ENCODE results near the gene RASAL2. TPM values are rescaled to one million over a fixed set of nuclear protein-coding genes. Genes with fewer than 3 reads are reported as not detected.

The RASAL2 gene
- total and polyA plus RNA-seq, 9 of the 15 experiments (the other 6 are each of a cell fraction or from before 2014, with no cell fraction given) = 0.13 to 1.0 (median 0.62) TPM

DNA sequence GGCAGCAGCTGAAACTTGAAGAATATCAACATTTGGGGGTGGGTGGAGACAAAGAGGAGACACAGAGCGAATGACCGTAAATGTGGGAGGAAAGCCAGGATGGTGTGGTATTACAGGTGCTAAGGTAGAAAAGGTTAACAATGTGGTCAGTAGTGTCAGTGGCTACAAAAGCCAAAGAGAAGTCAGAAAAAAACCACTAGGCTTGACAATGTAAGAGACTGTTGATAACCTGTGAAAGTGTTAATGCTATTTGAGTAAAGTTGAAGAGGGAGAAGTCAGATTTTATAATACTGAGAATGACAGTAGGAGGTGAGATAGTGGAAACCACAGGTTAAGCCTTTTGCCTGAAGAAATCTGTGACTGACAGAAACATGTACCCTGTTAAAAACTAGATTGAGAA is 282.1 kb downstream of the RASAL2 start (continued):
- TF ChIP-seq L3MBTL2 (IDR thresholded peaks at IDR 0.05) (no peak), FOXJ3 (CRISPR knock-in tag; IDR thresholded peaks at IDR 0.05) (no peak), ZFPM2 (CRISPR knock-in tag; IDR thresholded peaks at IDR 0.05) (no peak), ARNT (IDR thresholded peaks at IDR 0.05) (no peak), CEBPB (tag; IDR thresholded peaks at IDR 0.05) (no peak)
- TF ChIP-seq, protein P1, sequence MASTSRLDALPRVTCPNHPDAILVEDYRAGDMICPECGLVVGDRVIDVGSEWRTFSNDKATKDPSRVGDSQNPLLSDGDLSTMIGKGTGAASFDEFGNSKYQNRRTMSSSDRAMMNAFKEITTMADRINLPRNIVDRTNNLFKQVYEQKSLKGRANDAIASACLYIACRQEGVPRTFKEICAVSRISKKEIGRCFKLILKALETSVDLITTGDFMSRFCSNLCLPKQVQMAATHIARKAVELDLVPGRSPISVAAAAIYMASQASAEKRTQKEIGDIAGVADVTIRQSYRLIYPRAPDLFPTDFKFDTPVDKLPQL (IDR thresholded peaks at IDR 0.05; ENCODE audit: extremely low read depth, insufficient read length) = no peak

DNA sequence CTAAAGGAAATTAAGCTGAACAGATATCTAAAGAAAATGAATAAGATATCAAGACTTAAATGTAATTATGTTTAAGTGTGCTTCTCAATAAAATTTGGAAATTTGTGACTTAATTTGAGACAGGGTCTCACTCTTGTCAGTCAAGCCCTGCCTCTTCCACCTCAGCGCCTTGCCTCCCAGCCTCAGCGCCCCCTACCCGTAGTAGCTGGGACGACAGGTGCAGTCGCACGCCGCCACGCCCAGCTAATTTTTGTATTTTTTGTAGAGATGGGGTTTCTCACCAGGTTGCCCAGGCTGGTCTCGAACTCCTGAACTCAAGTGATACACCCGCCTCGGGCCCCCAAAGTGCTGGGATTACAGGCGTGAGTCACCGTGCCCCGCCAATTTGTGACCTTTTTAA is 285.9 kb downstream of the RASAL2 start:
- FAIRE-seq = no peak
- intact Hi-C loops (cut with micrococcal nuclease) (no loop called here), in situ Hi-C loops (cut with MboI) (no loop called here)
- peak; percentile 95 for ATAC-seq
- Histone ChIP-seq H3K4me3 (no peak overlapping the region), H3K9me1 (ENCODE audit: control insufficient read depth, insufficient read depth, low read length) (no peaks in the 10 kb centered on the region), H3K4me2 (ENCODE audit: insufficient read depth, low read length) (no peak overlapping the region), H3K36me3 (ENCODE audit: control insufficient read depth, insufficient read depth, low read length) (no peaks in the 10 kb centered on the region), H2AFZ (ENCODE audit: low read depth, low read length) (no peak overlapping the region), H3K9me3 (replicated peaks; ENCODE audit: control insufficient read depth, insufficient read depth, low read depth, low read length) (no peaks in the 10 kb centered on the region), H3K9ac (ENCODE audit: insufficient read depth in 1 of 2, low read depth in 2 of 2, low read length in 2 of 2) (no peak overlapping the region), H3K27ac (ENCODE audit: extremely low read depth, low read depth, low read length) (no peak overlapping the region), H3K79me2 (ENCODE audit: control insufficient read depth, insufficient read depth, low read length) (no peaks in the 10 kb centered on the region), H4K20me1 (replicated peaks; ENCODE audit: control insufficient read depth, insufficient read depth, low read length) (no peaks in the 10 kb centered on the region), H3K27me3 (ENCODE audit: control insufficient read depth in 2 of 2, insufficient read depth in 2 of 2, low read length in 2 of 2) (no peaks in the 10 kb centered on the region), H3K4me1 (replicated peaks in 1 of 2; ENCODE audit: control insufficient read depth in 2 of 2, insufficient read depth in 2 of 2, low read length in 2 of 2) (no peaks in the 10 kb centered on the region)
- peak; percentile 46 to 58 (median 54) for DNase-seq (ENCODE audit: extremely low read depth in 1 of 4, low spot score in 3 of 4)
- ChIA-PET POLR2A (interaction anchor here (0.6 kb wide), 1 partner anchor 1018 kb away, joined by 3 read pairs; no protein-coding TSS in a partner anchor), CTCF (ENCODE audit: low intra/inter-chr PET ratio) (no interaction called here)
- BruUV-seq (replicated peaks) = no TSS peak
- 3% methylated on average over 14 of the region's 14 CpGs for WGBS (ENCODE audit: insufficient coverage, low coverage, missing lambda C conversion rate)
- TF ChIP-seq CTCF (IDR thresholded peaks at IDR 0.05 in 2 of 3, conservative IDR thresholded peaks at IDR 0.05 in 1 of 3; ENCODE audit: insufficient read depth in 2 of 3, low read depth in 1 of 3, low read length in 3 of 3) = peak; percentile 65 to 83 (median 68)
- TF ChIP-seq BRF2 (IDR thresholded peaks at IDR 0.05; ENCODE audit: borderline replicate concordance, insufficient read depth, insufficient read length) = no peak
- TF ChIP-seq CTCFL (IDR thresholded peaks at IDR 0.05; ENCODE audit: borderline replicate concordance, insufficient read depth, low read depth, low read length, poor library complexity, severe bottlenecking) = peak; percentile 34
- no peak for TF ChIP-seq HNRNPK (IDR thresholded peaks at IDR 0.05; ENCODE audit: low read depth, low read length, poor library complexity, severe bottlenecking)
- TF ChIP-seq SMARCE1 (IDR thresholded peaks at IDR 0.05) = no peak
- TF ChIP-seq ZNF121 (CRISPR knock-in tag; conservative IDR thresholded peaks at IDR 0.05) = no peak
- peak; percentile 20 for TF ChIP-seq ZFP36 (IDR thresholded peaks at IDR 0.05; ENCODE audit: low read depth, low read length, partially characterized antibody)
- TF ChIP-seq GABPB2 (CRISPR knock-in tag; conservative IDR thresholded peaks at IDR 0.05) = no peak

Data from K562 (cell line).